NCI-H345 treated with DMSO at 0.1 percent for 48 hours (cell line): ENCODE measurements around the gene MPV17L.
"Not testable (repeated sequence)": the region's sequence is repeated elsewhere in the genome, so short reads cannot be mapped to it uniquely, and the experiment has no call there.

ENCODE experiments used
- DNase-seq: peaks from one replicate; lab custom pipeline; 2025; ENCODE audit not compliant: unreplicated experiment; lab: John Stamatoyannopoulos, UW

The MPV17L gene

GRCh38 chr16:15450624-15451023 is 55.1 kb downstream of the MPV17L start:
- DNase-seq, result no peak

DNA sequence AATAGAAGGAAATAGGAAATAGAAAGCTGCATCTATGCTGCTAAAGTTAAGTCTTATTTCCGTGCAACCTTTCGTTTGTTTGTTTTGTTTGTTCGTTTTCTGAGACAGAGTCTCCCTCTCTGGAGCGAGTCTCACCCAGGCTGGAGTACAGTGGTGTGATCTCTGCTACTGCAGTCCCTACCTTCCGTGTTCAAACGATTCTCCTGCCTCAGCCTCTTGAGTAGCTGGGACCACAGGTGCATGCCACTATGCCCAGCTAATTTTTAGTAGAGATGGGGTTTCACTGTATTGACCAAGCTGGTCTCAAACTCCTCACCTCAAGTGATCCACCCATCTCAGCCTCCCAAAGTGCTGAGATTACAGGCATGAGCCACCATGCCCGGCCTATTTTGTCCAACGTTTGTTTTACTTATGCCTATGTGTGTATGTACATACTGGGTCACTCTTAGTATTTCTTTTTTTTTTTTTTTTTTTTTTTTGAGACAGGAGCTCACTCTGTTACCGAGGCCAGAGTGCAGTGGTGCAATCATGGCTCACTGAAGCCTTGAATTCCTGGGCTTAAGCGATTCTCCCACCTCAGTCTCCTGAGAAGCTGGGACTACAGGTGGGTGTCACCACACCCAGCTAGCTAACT is 55.7 kb downstream of the MPV17L start:
- DNase-seq, result no peak

DNA sequence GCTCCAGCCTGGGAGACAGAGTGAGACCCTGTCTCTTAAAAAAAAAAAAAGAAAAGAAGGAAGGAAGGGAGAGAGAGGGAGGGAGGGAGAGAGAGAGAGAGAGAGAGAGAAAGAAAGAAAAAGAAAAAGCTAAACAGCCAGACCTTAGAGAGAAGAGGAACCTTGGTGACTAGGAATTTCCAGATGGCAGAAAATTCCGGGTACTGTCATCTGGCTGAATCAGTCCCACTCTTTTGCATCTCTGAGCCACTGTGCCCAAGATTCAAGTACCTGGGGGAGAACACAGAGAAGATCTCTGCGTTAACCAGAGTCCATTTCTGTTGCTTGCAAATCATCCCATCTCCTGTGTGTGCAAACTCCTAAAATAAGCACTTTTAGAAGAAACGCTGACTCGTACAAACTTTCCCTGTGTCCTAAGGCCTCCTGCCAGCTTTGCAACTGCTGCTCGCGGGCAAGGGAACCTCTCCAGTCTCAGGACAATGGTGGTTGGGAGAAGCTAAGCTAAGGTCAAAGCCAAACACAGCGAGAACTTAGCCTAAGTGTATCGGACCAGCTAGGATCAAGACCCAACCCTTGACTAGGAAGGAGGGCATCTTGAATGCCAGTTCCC is 56.8 kb downstream of the MPV17L start:
- no peak for DNase-seq

GRCh38 chr16:15453296-15453695 is 57.7 kb downstream of the MPV17L start:
- not testable (repeated sequence) for DNase-seq

- not testable (repeated sequence) for DNase-seq
Observed at GRCh38 chr16:15454933-15455332, 59.4 kb downstream of the MPV17L start.

- DNase-seq, result no peak
Observed at GRCh38 chr16:15457400-15457799, 61.8 kb downstream of the MPV17L start.

DNA sequence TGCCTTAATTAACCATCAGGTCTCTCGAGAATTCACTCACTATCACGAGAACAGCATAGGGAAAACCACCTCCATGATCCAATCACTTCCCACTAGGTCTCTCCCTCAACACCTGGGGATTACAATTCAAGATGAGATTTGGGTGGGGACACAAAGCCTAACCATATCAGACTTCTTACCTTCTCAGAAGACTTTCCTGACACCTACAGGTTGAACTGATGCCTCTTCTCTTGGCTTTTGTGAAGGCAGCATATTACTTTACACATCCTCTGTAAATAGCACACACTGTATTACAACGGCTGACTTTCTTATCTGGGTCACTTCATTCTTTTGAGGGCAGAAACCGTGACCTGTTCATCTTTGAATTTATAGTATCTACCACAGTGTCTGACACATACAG is 62.4 kb downstream of the MPV17L start:
- no peak for DNase-seq

DNA sequence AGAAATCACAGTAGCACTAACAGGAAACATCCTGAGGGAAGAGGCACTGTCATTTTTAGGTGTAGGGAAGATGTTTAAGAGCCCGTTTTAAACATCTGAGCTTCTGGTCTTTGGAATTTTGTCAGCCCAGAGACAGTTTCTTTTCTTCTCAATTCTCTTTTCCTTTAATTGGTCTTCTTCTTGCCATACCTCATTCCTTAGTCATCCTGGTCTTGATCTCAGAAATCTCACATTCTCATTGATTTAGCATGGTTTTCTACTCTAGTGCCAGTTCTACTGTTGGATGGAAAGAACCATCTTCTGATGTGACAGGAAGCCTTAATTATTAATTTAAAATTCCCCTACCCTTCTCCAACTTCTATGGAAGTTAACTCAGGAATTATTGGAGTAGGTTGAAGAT is 64.2 kb downstream of the MPV17L start:
- no peak for DNase-seq

DNA sequence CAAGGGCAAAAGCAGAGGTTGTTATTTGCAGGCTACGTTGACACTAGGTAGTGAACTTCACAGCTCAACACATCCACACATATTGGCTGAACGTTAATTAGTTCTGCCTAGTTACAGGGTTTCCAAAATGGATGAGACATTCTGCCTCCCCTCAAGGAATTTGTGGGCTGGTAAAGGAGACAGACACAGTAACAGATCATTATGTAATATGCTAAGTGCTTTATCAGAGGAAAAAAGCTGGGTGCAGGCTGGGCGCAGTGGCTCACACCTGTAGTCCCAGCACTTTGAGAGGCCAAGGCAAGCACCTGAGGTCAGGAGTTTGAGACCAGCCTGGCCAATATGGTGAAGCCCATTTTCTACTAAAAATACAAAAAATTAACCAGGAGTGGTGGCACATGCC is 65.0 kb downstream of the MPV17L start:
- DNase-seq, result no peak

GRCh38 chr16:15461376-15461775 is 65.8 kb downstream of the MPV17L start:
- no peak for DNase-seq
